AG04450 (cell line): Measurements from ENCODE around the gene MRPS6. TPM values are rescaled to one million over a fixed set of nuclear protein-coding genes. Genes with fewer than 3 reads are reported as not detected.

ENCODE experiments used
- CTCF ChIA-PET: fragments of 300-600, 350-600 bp; formaldehyde crosslinking; extraction: SDS; loops from one replicate; lab custom pipeline; 2022; ENCODE audit warnings: antibody characterized with exemption, inconsistent platforms; lab: Charles Lee
- POLR2A ChIA-PET: fragments of 350-600 bp; formaldehyde crosslinking; extraction: SDS; loops from one replicate; lab custom pipeline; 2021; ENCODE audit warnings: antibody characterized with exemption, inconsistent platforms; lab: Yijun Ruan, JAX
- DNase-seq: peaks from one replicate; pipeline ENCODE4 v3.0.0-alpha.2; 2011; ENCODE audit warnings: low read depth, low spot score
- H3K27ac ChIP-seq: one replicate; pipeline ENCODE4 v1.5.1; 2012; ENCODE audit warnings: low read depth, low read length, control low read depth
- H3K27me3 ChIP-seq: one replicate; pipeline ENCODE4 v1.6.0; 2012; ENCODE audit warnings: low read length; ENCODE audit not compliant: control insufficient read depth, insufficient read depth
- H3K4me3 ChIP-seq: 2 replicates; pipeline ENCODE4 v1.5.1; 2011; ENCODE audit warnings: mild to moderate bottlenecking, low read depth, low read length, control low read depth
- H3K9me3 ChIP-seq: 2 replicates; pipeline ENCODE4 v1.5.1; 2012; ENCODE audit warnings: low read length; ENCODE audit not compliant: control insufficient read depth, insufficient read depth
- CTCF ChIP-seq: IDR thresholded peaks from 2 replicates; pipeline ENCODE4 v1.5.1; 2011; ENCODE audit warnings: low read depth, low read length, control low read depth, inconsistent platforms
- polyA plus RNA-seq: library from polyadenylated mRNA; depleted of rRNA; stranded (reverse); fragments of >200 nt; gene quantifications from 2 replicates; pipeline ENCODE4 v1.2.3, GENCODE V29; 2011

The MRPS6 gene
- polyA plus RNA-seq, 1 experiment = 35.8 TPM

GRCh38 chr21:34116569-34116968 lies 43.2 kb downstream of the MRPS6 start:
- CTCF ChIA-PET = no interaction called here
- no peak for TF ChIP-seq CTCF
- Histone ChIP-seq H3K27me3 (no peaks in the 10 kb centered on the region), H3K9me3 (no peaks in the 10 kb centered on the region), H3K27ac (no peak overlapping the region), H3K4me3 (no peak overlapping the region)
- no peak for DNase-seq
- POLR2A ChIA-PET = no interaction called here

- ChIA-PET POLR2A (no interaction called here), CTCF (interaction anchor here (0.5 kb wide), 1 partner anchor 801 kb away, joined by 3 read pairs; no protein-coding TSS in a partner anchor)
- H3K27ac ChIP-seq = no peak overlapping the region
- DNase-seq = no peak
- H3K27me3 ChIP-seq = no peaks in the 10 kb centered on the region
- no peaks in the 10 kb centered on the region for H3K9me3 ChIP-seq
- no peak for TF ChIP-seq CTCF
- no peak overlapping the region for H3K4me3 ChIP-seq
Observed at GRCh38 chr21:34120867-34121266, 47.5 kb downstream of the MRPS6 start.

GRCh38 chr21:34122047-34122446 lies 48.7 kb downstream of the MRPS6 start:
- ChIA-PET POLR2A (no interaction called here), CTCF (interaction anchor here (0.8 kb wide), 1 partner anchor 225 kb away, joined by 3 read pairs; no protein-coding TSS in a partner anchor)
- no peak overlapping the region for H3K4me3 ChIP-seq
- no peaks in the 10 kb centered on the region for H3K9me3 ChIP-seq
- no peaks in the 10 kb centered on the region for H3K27me3 ChIP-seq
- H3K27ac ChIP-seq = no peak overlapping the region
- no peak for TF ChIP-seq CTCF
- DNase-seq = no peak

- H3K27me3 ChIP-seq = no peaks in the 10 kb centered on the region
- no peak overlapping the region for H3K27ac ChIP-seq
- TF ChIP-seq CTCF = no peak
- ChIA-PET CTCF (no interaction called here), POLR2A (no interaction called here)
- no peak for DNase-seq
- no peaks in the 10 kb centered on the region for H3K9me3 ChIP-seq
- no peak overlapping the region for H3K4me3 ChIP-seq
Observed at GRCh38 chr21:34123609-34124008, 50.2 kb downstream of the MRPS6 start.

GRCh38 chr21:34126269-34126668 lies 52.9 kb downstream of the MRPS6 start:
- ChIA-PET POLR2A (no interaction called here), CTCF (no interaction called here)
- no peak for DNase-seq

More at GRCh38 chr21:34126269-34126668, 52.9 kb downstream of the MRPS6 start:
- Histone ChIP-seq H3K27me3 (no peaks in the 10 kb centered on the region), H3K27ac (peak overlapping the region; percentile 22), H3K4me3 (no peak overlapping the region), H3K9me3 (no peaks in the 10 kb centered on the region)
- TF ChIP-seq CTCF = no peak
